GM12891 (cell line): Measurements from ENCODE around the gene OLA1. TPM values are rescaled to one million over a fixed set of nuclear protein-coding genes. Genes with fewer than 3 reads are reported as not detected.
"Not testable (repeated sequence)": the region's sequence is repeated elsewhere in the genome, so short reads cannot be mapped to it uniquely, and the experiment has no call there.

ENCODE experiments used
- DNase-seq: peaks from one replicate; pipeline ENCODE4 v3.0.0; 2011; ENCODE audit warnings: low spot score; ENCODE audit not compliant: insufficient read length
- FAIRE-seq: peaks from 2 replicates; lab custom pipeline; 2011; peaks lifted over from hg19 to GRCh38; lab: Jason Lieb, UNC
- PAX5 ChIP-seq: IDR thresholded peaks from 2 replicates; pipeline ENCODE4 v1.6.1; 2011; ENCODE audit warnings: low read length, moderate library complexity, mild to moderate bottlenecking; ENCODE audit not compliant: insufficient read depth, severe bottlenecking
- POLR2A ChIP-seq: IDR thresholded peaks from 2 replicates; pipeline ENCODE4 v1.6.1; 2011; ENCODE audit warnings: low read depth, low read length, control low read depth
- POLR2AphosphoS5 ChIP-seq: IDR thresholded peaks from 2 replicates; pipeline ENCODE4 v1.6.1; 2011; ENCODE audit warnings: low read depth, low read length, control low read depth
- POU2F2 ChIP-seq: IDR thresholded peaks from 2 replicates; pipeline ENCODE4 v1.6.1; 2011; ENCODE audit warnings: low read depth, mild to moderate bottlenecking, control low read depth, low read length, moderate library complexity
- SPI1 ChIP-seq: IDR thresholded peaks from 2 replicates; pipeline ENCODE4 v1.6.1; 2011; ENCODE audit warnings: low read depth, low read length, control low read depth
- TAF1 ChIP-seq: IDR thresholded peaks from 2 replicates; pipeline ENCODE4 v1.6.1; 2011; ENCODE audit warnings: low read depth, low read length, control low read depth
- polyA plus RNA-seq: library from polyadenylated mRNA; unstranded; fragments of >200 nt; gene quantifications from one replicate; pipeline ENCODE4 v1.2.1, GENCODE V29; 2012; ENCODE audit warnings: low read depth, missing spikeins, inconsistent platforms; ENCODE audit not compliant: missing spikeins

OLA1 gene
- 154 TPM for polyA plus RNA-seq

DNA sequence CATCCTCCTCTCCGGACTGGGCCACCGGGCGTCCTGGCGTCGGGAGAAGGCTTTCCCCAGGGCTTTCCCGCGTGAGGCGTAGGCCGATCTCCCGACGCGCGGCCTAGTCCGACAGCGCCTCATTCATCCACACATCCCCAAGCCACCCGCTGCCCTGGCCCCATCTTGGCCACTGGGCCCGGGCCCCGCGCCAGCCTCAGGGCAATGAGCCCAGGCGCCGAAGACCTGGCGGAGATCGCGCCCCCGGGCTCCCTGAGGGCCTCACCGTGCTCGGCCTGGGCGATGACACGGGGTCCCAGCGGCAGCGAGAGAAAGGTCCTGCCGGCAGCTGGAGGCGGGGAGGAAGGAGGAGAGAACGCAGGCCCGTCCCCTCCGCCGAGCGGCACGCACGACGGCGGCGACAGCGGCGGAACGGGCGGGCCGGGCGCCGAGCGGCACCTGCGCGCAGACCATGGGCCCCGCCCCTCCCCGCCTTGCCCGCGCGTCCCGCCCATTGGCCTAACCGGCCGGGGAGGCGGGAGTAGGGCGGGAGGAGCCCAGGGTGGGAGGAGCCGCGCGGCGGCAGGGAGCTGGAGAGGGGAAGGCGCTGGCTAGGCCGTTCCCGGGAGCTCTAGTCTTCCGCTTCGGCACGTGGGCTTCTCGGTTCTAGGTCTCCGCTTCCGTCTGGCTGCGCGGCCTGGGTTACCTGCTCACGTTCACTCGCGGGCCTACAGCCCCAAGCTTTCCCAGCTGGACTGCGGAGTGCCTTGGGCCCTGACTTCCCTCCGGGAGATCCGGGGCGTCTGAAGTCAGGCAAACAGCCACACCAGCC is at the start of gene OLA1:
Gene OLA1 (minus strand): TSS at position 346 of the 811 bp plus-strand sequence. CDS start 1,717 bp downstream, outside the sequence.
- DNase-seq (peak; percentile 95), FAIRE-seq (peak; percentile 98)
- peak; percentile 86 for TF ChIP-seq POLR2A
- TF ChIP-seq TAF1, result no peak
- TF ChIP-seq SPI1, result peak; percentile 35
- peak; percentile 82 for TF ChIP-seq POLR2AphosphoS5

DNA sequence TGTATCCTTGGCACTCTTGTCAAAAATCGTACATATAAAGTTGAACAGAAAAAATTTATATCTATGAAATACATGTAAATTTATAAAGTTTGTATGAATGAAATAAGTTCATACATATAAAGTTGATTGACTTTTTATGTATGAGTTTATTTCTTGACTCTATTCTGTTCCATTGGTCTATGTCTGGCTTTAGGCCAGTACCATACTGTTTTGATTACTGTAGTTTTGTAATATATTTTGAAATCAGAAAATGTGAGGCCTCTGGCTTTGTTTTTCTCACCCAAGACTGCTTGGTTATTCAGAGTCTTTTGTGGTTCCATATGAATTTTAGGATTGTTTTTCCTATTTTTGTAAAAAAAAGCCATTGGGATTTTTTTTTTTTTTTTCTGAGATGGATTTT is 44.6 kb upstream of the OLA1 start:
- no peak for DNase-seq
- TF ChIP-seq PAX5, result no peak
- no peak for TF ChIP-seq POU2F2
- no peak for TF ChIP-seq POLR2A
- FAIRE-seq, result no peak

DNA sequence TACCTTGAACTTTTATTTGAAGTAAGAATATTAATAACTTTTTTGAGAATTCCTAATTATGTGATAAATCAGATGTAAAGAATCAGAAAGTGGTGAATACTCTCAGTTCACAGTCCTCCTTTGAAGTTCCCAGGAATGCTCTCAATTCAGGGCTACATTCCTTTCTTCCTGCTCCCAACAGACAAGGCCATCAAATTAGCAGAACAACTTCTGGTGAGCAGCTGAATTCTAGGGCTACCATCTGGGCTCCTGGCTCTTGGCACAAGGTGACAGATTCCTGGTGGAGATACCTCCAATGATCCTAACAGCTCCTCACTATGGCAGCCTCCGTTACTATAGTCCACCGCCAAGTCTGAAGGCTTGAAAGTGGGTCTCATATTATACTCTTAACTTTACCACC is 37.8 kb upstream of the OLA1 start:
- FAIRE-seq (no peak), DNase-seq (no peak)
- TF ChIP-seq SPI1, result no peak
- no peak for TF ChIP-seq PAX5
- no peak for TF ChIP-seq POU2F2
- no peak for TF ChIP-seq POLR2A
- TF ChIP-seq POLR2AphosphoS5, result no peak
- no peak for TF ChIP-seq TAF1

DNA sequence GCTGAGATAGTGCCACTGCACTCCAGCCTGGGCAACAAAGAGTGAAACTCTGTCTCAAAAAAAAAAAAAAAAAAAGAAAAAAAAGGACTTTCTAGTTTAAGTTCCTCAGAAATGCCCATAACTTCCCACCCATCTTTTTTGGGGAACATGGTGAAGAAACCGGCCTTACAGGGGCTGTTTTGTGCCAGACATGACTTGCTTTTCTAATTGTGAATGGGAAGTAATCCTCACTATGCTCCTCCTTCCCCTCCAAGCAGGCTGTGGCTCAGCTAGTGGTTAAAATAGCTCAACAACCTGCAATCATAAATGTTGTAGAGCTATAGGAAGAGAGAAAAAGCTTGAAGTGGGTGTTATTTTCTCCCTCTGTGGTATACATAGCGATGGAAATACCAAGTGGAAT is 34.1 kb upstream of the OLA1 start:
- DNase-seq (no peak), FAIRE-seq (no peak)
- TF ChIP-seq POLR2A, result no peak
- no peak for TF ChIP-seq TAF1
- TF ChIP-seq POU2F2, result no peak
- no peak for TF ChIP-seq SPI1
- no peak for TF ChIP-seq POLR2AphosphoS5
- no peak for TF ChIP-seq PAX5

DNA sequence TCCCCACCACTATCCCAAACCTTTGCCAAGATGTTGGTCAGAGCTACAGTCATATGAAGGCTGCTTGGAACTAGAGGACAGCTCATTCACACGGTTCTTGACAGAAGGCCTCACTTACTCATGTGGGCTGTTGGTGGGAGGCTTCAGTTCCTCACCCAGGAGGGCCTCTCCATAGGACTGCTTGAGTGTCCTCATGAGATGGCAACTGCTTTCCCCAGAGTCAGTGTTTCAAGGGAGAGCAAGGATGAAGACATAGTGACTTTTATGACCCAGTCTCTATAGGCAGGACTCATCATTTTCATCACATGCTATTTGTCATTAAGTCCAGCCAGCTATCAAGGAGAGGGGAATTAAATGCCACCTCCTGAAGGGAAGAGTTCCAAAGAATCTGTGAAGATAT is 33.4 kb upstream of the OLA1 start:
- TF ChIP-seq PAX5 (no peak), TAF1 (no peak), SPI1 (no peak), POU2F2 (no peak), POLR2AphosphoS5 (no peak), POLR2A (no peak)
- FAIRE-seq (no peak), DNase-seq (no peak)

DNA sequence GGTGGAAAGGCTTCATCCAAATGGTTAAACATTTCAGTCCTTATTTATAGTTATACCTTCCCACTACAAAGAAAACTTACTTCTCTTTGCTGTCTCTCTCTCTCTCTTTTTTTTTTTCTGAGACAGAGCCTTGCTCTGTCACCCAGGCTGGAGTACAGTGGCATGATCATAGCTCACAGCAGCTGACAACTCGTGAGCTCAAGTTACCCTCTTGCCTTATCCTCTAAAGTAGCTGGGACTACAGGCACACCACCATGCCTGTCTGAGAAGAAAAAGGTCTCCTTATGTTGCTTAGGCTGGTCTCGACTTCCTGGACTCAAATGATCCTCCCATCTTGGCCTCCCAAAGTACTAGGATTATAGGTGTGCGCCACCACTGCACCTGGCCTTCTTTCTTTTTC is 32.3 kb upstream of the OLA1 start:
- no peak for TF ChIP-seq POLR2AphosphoS5
- DNase-seq (no peak), FAIRE-seq (no peak)

DNA sequence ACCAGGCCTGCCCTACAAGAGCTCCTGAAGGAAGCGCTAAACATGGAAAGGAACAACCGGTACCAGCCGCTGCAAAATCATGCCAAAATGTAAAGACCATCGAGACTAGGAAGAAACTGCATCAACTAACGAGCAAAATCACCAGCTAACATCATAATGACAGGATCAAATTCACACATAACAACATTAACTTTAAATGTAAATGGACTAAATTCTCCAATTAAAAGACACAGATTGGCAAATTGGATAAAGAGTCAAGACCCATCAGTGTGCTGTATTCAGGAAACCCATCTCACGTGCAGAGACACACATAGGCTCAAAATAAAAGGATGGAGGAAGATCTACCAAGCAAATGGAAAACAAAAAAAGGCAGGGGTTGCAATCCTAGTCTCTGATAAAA is 21.9 kb upstream of the OLA1 start:
- FAIRE-seq, DNase-seq: not testable (repeated sequence)

DNA sequence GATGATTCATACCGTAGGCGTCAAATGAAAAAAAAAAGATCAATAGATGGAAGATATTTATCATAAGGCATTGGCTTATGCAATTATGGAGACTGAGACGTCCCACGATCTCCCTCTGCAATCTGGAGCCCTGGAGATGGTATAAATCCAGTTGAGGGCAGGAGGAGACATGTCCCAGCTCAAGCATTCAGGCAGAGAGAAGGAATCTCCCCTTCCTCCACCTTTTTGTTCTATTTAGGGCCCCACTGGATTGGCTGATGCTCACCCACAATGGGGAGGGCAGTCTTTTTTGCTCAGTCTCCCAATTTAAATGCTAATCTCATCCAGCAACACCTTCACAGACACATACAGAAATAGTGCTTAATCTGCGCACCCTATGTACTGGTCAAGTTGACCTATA is 18.0 kb upstream of the OLA1 start:
- DNase-seq (no peak), FAIRE-seq (no peak)
- TF ChIP-seq PAX5, result no peak
- TF ChIP-seq POLR2AphosphoS5, result no peak
- no peak for TF ChIP-seq TAF1
- no peak for TF ChIP-seq POLR2A

DNA sequence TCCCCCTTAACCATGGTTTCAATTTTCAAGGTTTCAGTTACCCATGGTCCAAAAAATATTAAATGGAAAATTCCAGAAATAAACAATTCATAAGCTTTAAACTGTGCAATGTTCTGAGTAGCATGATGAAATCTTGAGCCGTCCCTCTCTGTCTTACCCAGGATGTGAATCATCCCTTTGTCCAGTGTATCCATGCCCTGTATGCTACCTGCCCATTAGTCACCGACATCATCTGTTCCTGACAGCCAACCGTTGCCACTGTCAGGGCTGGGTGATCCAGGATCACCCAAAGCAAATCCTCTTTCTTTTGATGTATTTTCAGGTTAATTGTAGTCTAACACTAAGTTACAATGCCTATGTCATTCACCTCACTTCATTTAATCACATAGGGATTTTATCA is 15.7 kb upstream of the OLA1 start:
- DNase-seq (no peak), FAIRE-seq (no peak)
- TF ChIP-seq POLR2A, result no peak
- TF ChIP-seq SPI1, result no peak
- no peak for TF ChIP-seq POU2F2
- no peak for TF ChIP-seq POLR2AphosphoS5
- no peak for TF ChIP-seq TAF1
- no peak for TF ChIP-seq PAX5

DNA sequence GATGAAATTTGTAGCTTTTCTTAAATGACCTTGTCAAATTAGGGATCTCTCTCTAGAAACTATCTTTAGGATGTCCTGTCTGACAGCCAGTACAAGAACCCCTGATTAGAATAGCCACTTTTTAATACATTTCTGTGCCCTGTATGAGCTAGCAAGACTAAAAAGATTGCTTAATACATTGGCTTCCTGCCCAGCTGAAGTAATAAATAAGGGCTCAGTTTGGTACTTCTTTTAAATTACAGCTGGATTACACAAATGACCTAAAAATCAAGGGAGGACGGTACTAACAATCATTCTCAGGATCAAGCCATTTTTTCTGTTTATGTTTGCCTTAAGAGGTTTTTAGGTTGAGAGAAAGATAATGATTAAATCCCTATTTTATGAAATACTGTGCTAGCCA is 11.6 kb upstream of the OLA1 start:
- DNase-seq (no peak), FAIRE-seq (no peak)
- TF ChIP-seq TAF1 (no peak), POLR2A (no peak), SPI1 (no peak), POLR2AphosphoS5 (no peak), POU2F2 (no peak), PAX5 (no peak)
